Measurements from ENCODE around the gene SSBP3. TPM values are rescaled to one million over a fixed set of nuclear protein-coding genes. Genes with fewer than 3 reads are reported as not detected.
"Not testable (repeated sequence)": the region's sequence is repeated elsewhere in the genome, so short reads cannot be mapped to it uniquely, and the experiment has no call there.

The SSBP3 gene
- total RNA-seq, 1 experiment from 2014 or later = 37.5 TPM

DNA sequence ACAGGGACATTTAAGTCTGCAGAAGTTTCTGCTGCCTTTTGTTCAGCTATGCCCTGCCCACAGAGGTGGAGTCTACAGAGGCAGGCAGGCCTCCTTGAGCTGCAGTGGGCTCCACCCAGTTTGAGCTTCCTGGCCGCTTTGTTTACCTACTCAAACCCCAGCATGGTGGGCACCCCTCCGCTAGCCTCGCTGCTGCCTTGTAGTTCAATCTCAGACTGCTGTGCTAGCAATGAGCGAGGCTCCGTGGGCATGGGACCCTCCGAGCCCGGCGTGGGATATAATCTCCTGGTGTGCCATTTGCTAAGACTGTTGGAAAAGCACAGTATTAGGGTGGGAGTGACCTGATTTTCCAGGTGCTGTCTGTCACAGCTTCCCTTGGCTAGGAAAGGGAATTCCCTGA lies 42.6 kb upstream of the SSBP3 start:
- CTCF ChIA-PET; RAD21 ChIA-PET (ENCODE audit: low non-redundant PET in 1 of 2, low total read pairs in 2 of 2, uncharacterized antibody in 2 of 2, unreplicated experiment in 2 of 2): not testable (repeated sequence)

DNA sequence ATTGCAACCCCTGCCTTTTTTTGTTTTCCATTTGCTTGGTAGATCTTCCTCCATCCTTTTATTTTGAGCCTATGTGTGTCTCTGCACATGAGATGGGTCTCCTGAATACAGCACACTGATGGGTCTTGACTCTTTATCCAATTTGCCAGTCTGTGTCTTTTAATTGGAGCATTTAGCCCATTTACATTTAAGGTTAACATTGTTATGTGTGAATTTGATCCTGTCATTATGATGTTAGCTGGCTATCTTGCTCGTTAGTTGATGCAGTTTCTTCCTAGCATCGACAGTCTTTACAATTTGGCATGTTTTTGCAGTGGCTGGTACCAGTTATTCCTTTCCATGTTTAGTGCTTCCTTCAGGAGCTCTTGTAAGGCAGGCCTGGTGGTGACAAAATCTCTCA lies 40.9 kb upstream of the SSBP3 start:
- H3K9ac ChIP-seq (ENCODE audit: low read length); BruUV-seq (replicated peaks); H3K27me3 ChIP-seq (ENCODE audit: insufficient read depth, low read length); DNase-seq (ENCODE audit: low read depth, low spot score); H3K9me3 ChIP-seq (ENCODE audit: control insufficient read depth in 1 of 2, insufficient read depth in 1 of 2, low read depth in 1 of 2, low read length in 2 of 2); ATAC-seq; H3K9me2 ChIP-seq (ENCODE audit: insufficient read depth); H3K4me3 ChIP-seq (replicated peaks in 1 of 2; ENCODE audit: low read depth in 1 of 2, low read length in 2 of 2); H3K36me3 ChIP-seq (ENCODE audit: control insufficient read depth in 1 of 2, insufficient read depth in 2 of 2, low read length in 2 of 2); H3K4me1 ChIP-seq (ENCODE audit: control insufficient read depth in 1 of 2, insufficient read depth in 2 of 2, low read length in 2 of 2); H3K27ac ChIP-seq (ENCODE audit: low read depth, low read length); RAD21 ChIA-PET (ENCODE audit: low non-redundant PET in 1 of 2, low total read pairs in 2 of 2, uncharacterized antibody in 2 of 2, unreplicated experiment in 2 of 2); H3K79me2 ChIP-seq (ENCODE audit: insufficient read depth, low read length); POLR2A ChIA-PET; CTCF ChIA-PET; H3K4me2 ChIP-seq (ENCODE audit: low read length); intact Hi-C loops (cut with micrococcal nuclease); H4K20me1 ChIP-seq (ENCODE audit: insufficient read depth); H2AFZ ChIP-seq (ENCODE audit: low read depth, low read length, poor library complexity, severe bottlenecking): not testable (repeated sequence)

More for the DNA sequence above, 42.6 kb upstream of the SSBP3 start:
- H4K20me1 ChIP-seq (ENCODE audit: insufficient read depth); DNase-seq (ENCODE audit: low read depth, low spot score); H3K4me2 ChIP-seq (ENCODE audit: low read length); H3K4me1 ChIP-seq (ENCODE audit: control insufficient read depth in 1 of 2, insufficient read depth in 2 of 2, low read length in 2 of 2); H3K9ac ChIP-seq (ENCODE audit: low read length); ATAC-seq; H3K27ac ChIP-seq (ENCODE audit: low read depth, low read length); BruUV-seq (replicated peaks); H3K9me2 ChIP-seq (ENCODE audit: insufficient read depth); H3K27me3 ChIP-seq (ENCODE audit: insufficient read depth, low read length); intact Hi-C loops (cut with micrococcal nuclease); H3K79me2 ChIP-seq (ENCODE audit: insufficient read depth, low read length); H3K36me3 ChIP-seq (ENCODE audit: control insufficient read depth in 1 of 2, insufficient read depth in 2 of 2, low read length in 2 of 2); H3K4me3 ChIP-seq (replicated peaks in 1 of 2; ENCODE audit: low read depth in 1 of 2, low read length in 2 of 2); POLR2A ChIA-PET; H3K9me3 ChIP-seq (ENCODE audit: control insufficient read depth in 1 of 2, insufficient read depth in 1 of 2, low read depth in 1 of 2, low read length in 2 of 2); H2AFZ ChIP-seq (ENCODE audit: low read depth, low read length, poor library complexity, severe bottlenecking): not testable (repeated sequence)

DNA sequence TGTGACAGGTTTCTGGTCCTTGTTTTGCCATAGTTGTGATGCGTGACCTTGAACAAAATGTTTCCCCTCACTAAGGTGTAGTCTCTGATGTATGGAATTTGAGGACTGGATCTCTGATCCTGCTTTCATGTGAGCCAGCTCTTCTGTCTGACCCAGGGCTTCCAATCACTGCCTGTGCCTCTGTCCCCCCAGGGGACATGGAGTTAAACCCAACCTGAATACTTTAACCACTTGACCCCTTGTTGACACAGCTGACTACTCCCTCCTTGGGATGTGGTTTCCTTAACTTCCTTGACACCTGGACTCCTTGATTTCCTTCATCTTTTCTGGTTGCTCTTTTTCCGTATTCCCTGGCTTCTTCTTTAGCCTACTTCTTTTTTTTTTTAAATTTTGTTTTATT lies 36.0 kb upstream of the SSBP3 start:
- ATAC-seq (no peak), DNase-seq (ENCODE audit: low read depth, low spot score) (no peak)
- Histone ChIP-seq H3K9me3 (ENCODE audit: control insufficient read depth in 1 of 2, insufficient read depth in 1 of 2, low read depth in 1 of 2, low read length in 2 of 2) (no peaks in the 10 kb centered on the region), H3K79me2 (ENCODE audit: insufficient read depth, low read length) (no peaks in the 10 kb centered on the region), H2AFZ (ENCODE audit: low read depth, low read length, poor library complexity, severe bottlenecking) (no peak overlapping the region), H3K4me3 (replicated peaks in 1 of 2; ENCODE audit: low read depth in 1 of 2, low read length in 2 of 2) (no peak overlapping the region), H3K4me2 (ENCODE audit: low read length) (no peak overlapping the region), H3K27me3 (ENCODE audit: insufficient read depth, low read length) (no peaks in the 10 kb centered on the region), H3K36me3 (ENCODE audit: control insufficient read depth in 1 of 2, insufficient read depth in 2 of 2, low read length in 2 of 2) (no peaks in the 10 kb centered on the region), H3K9ac (ENCODE audit: low read length) (no peak overlapping the region), H3K27ac (ENCODE audit: low read depth, low read length) (no peak overlapping the region), H4K20me1 (ENCODE audit: insufficient read depth) (no peaks in the 10 kb centered on the region), H3K4me1 (ENCODE audit: control insufficient read depth in 1 of 2, insufficient read depth in 2 of 2, low read length in 2 of 2) (peaks cover 0 to 6% of the 10 kb centered on the region in 2 experiments; a peak in 1 of 4 replicates), H3K9me2 (ENCODE audit: insufficient read depth) (no peaks in the 10 kb centered on the region)
- TF ChIP-seq EGR1 (IDR thresholded peaks at IDR 0.05; ENCODE audit: low read depth) = no peak
- no peak for TF ChIP-seq SIN3A (IDR thresholded peaks at IDR 0.05; ENCODE audit: low read depth)
- TF ChIP-seq RAD21 (IDR thresholded peaks at IDR 0.05; ENCODE audit: low read depth) = no peak
- no peak for TF ChIP-seq ZNF274 (IDR thresholded peaks at IDR 0.05; ENCODE audit: low read depth, low read length)
- TF ChIP-seq POLR2AphosphoS5 (IDR thresholded peaks at IDR 0.05; ENCODE audit: low read depth, low read length) = no peak
- no peak for TF ChIP-seq JUND (IDR thresholded peaks at IDR 0.05)
- no peak for TF ChIP-seq ATF3 (IDR thresholded peaks at IDR 0.05)
- RAD21 ChIA-PET (ENCODE audit: low non-redundant PET in 1 of 2, low total read pairs in 2 of 2, uncharacterized antibody in 2 of 2, unreplicated experiment in 2 of 2) = no interaction called here
- intact Hi-C loops (cut with micrococcal nuclease) = no loop called here
- CTCF ChIA-PET = no interaction called here
- POLR2A ChIA-PET = no interaction called here
- no TSS peak for BruUV-seq (replicated peaks)
